MG63 (cell line): ENCODE measurements around the gene HOXA6. TPM values are rescaled to one million over a fixed set of nuclear protein-coding genes. Genes with fewer than 3 reads are reported as not detected.
A peak's percentile ranks its signal among the peaks of the same experiment; 100 is the strongest.

Experiments used
- DNase-seq: peaks from one replicate; pipeline ENCODE4 v3.0.0-alpha.2; 2020
- H3K27me3 ChIP-seq: fragments of 250-450 bp; sonication (Bioruptor Pico); 2 replicates; pipeline ENCODE4 v1.5.1; 2020; ENCODE audit warnings: mild to moderate bottlenecking, moderate library complexity
- H3K36me3 ChIP-seq: fragments of 250-450 bp; sonication (Bioruptor Pico); 2 replicates; pipeline ENCODE4 v1.5.1; 2020; ENCODE audit warnings: mild to moderate bottlenecking, moderate library complexity
- H3K4me3 ChIP-seq: fragments of 250-450 bp; sonication (Bioruptor Pico); 2 replicates; pipeline ENCODE4 v1.5.1; 2020; ENCODE audit warnings: mild to moderate bottlenecking, moderate library complexity
- H3K9me3 ChIP-seq: fragments of 250-450 bp; sonication (Bioruptor Pico); 2 replicates; pipeline ENCODE4 v1.5.1; 2020; ENCODE audit warnings: mild to moderate bottlenecking, moderate library complexity
- total RNA-seq: library from RNA; depleted of rRNA; stranded (reverse); fragments of >200 nt; shearing (Covaris generic); gene quantifications from 2 replicates; pipeline ENCODE4 v1.2.3, GENCODE V29; 2014; ENCODE audit warnings: low replicate concordance

The HOXA6 gene
- total RNA-seq, 1 experiment from 2014 or later, result 0.82 TPM

DNA sequence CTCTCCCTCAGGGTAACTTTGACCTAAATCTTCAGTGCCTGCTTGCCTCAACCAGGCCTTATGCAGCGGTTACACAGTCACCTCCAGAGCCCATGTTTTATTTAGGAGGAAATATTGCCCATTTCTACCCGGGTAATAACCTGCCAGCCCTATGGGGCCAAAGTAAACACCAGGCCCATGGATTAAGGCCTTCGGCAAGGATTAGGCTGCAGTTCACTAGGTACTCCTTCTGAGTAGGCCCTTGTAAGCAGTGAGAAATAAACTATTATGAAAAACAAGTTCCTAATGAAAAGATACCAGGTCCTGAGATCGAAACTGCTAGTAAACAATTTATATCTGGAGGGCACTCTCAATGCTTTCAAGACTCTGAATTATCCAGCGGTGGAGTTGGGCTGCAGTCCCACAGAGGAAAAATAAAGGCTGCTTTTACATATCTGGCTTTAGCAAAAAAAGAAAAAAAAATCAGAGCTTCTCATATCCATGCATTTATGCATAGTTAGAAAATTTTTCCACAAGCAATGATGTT, 30.3 kb upstream of the HOXA6 start:
- peak; percentile 49 for DNase-seq
- H3K36me3 ChIP-seq, result peaks cover 10% of the 10 kb centered on the region
- no peaks in the 10 kb centered on the region for H3K27me3 ChIP-seq
- H3K4me3 ChIP-seq, result peak overlapping the region; percentile 51
- no peaks in the 10 kb centered on the region for H3K9me3 ChIP-seq

DNA sequence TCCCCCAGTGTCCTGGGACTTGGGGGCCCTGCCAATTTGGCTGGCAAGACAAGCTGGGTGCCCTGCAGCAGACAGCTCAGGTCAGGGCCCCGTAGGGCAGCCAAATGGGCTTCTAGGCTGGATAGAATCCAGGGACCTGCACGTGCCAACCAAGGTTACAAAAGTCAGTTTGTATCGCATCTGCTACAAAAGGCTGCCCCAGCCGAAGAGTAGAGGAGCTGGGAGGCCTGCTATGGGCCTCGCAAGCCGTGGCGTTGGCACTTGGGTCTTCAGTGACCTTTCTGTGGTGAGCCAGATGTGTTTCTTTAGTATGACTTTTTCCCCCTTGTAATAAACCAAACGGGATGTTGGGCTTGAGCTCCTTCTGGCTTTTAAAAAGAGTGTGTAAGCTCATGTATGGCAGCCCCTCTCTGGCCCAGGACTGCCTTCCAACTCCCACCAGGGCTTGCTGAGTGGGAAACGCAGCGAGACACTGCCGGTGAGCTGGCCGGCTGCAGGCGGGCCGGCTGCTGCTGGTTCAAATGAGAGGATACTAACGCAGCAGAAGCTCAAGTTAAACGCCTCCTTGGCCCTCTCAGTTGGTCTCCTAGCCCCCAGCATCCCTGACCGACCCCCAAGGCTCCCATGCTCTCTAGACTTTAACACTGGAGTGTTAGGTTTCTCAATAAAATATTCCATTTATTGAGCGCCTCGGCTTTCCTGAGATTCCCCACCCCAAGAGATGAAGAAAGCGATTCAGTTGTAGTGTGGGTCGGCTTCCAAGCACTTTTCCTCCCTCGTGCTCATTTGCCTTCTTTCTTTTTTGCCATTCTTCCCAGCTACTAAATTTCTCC, 29.6 kb upstream of the HOXA6 start:
- no peaks in the 10 kb centered on the region for H3K27me3 ChIP-seq
- peaks cover 10% of the 10 kb centered on the region for H3K36me3 ChIP-seq
- no peaks in the 10 kb centered on the region for H3K9me3 ChIP-seq
- H3K4me3 ChIP-seq, result peak overlapping the region; percentile 51
- DNase-seq, result peak; percentile 50

GRCh38 chr7:27176524-27176845, 28.9 kb upstream of the HOXA6 start:
- peak overlapping the region; percentile 51; the same call in 1 of the 2 replicates for H3K4me3 ChIP-seq
- DNase-seq, result no peak
- H3K36me3 ChIP-seq, result peaks cover 15% of the 10 kb centered on the region
- no peaks in the 10 kb centered on the region for H3K9me3 ChIP-seq
- H3K27me3 ChIP-seq, result no peaks in the 10 kb centered on the region

GRCh38 chr7:27175626-27176523, 28.3 kb upstream of the HOXA6 start:
- peak; percentile 54 for DNase-seq
- Histone ChIP-seq H3K36me3 (peaks cover 21% of the 10 kb centered on the region), H3K9me3 (no peaks in the 10 kb centered on the region), H3K4me3 (peak overlapping the region; percentile 20; the same call in 1 of the 2 replicates), H3K27me3 (no peaks in the 10 kb centered on the region)

DNA sequence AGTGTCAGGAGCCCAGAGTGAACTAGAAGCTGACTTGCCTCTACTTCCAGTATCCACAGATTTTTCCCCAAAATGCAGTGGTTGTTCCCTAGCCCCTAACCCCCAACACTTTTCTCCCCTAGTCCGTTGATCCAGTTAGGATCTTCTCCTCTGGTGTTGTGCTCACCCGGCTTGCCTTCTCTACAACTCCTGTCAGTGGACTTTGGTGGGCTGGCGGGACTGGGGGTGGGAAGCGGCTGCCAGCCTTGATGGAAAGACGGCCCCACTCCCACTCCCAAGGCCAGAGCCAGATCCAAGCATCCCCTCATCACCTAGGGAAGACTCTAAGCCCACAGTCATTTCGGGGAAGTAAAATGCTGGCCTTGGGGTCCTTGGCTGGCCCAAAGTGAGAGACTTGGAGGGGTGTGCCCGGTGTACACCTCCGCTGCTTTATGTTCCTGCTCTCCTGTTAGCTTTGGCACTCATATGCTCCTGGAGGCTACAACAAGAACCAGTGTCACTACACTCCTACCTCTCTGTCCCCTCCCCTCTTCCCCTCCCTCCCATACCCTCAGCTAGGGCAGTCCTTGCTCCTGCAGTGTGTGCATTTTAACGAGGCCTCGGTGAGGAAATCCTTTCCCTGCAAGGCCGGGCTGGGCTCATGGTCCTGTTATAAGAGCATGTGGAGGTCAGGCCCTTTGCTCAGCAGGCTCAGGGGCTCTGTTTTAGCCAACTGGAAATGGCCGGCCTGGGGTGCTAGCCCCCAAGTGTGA, 27.5 kb upstream of the HOXA6 start:
- Histone ChIP-seq H3K27me3 (no peaks in the 10 kb centered on the region), H3K36me3 (peaks cover 25% of the 10 kb centered on the region), H3K9me3 (no peaks in the 10 kb centered on the region), H3K4me3 (0 out of 2 replicates have a peak overlapping the region, but pooled peaks have one; percentile 20)
- DNase-seq, result peak; percentile 59

- peak; percentile 70 for DNase-seq
- no peaks in the 10 kb centered on the region for H3K27me3 ChIP-seq
- H3K4me3 ChIP-seq, result peak within 1 kb of the TSS; percentile 62
Observed at GRCh38 chr7:27173956-27174873, 26.6 kb upstream of the HOXA6 start, which contains the start of gene HOXA10. TSS of gene HOXA10 (minus strand) at chr7:27174320. CDS start at chr7:27174306, 14 bp downstream.

DNA sequence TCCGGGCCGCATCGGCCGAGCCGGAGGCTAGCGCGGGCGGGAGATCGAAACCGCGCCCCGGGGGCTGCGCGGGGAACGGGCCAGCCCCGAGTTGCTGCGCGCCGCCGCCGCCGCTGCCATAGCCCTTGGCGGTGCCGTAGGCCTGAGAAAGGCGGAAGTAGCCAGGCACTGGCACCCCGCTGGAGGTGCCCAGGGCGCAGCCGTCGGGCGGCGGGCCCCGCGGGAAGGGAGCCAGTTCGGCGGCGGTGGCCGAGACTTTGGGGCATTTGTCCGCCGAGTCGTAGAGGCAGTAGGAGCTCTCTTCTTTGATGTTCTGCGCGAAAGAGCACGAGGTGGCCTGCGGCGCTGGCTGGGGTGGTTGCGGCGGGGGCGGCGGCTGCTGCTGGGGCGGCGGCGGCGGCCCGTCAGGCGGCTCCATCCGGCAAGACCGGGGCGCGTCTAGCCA, 26.0 kb upstream of the HOXA6 start:
- Histone ChIP-seq H3K36me3 (peaks cover 31% of the 10 kb centered on the region), H3K27me3 (no peaks in the 10 kb centered on the region), H3K9me3 (no peaks in the 10 kb centered on the region), H3K4me3 (peak overlapping the region; percentile 62)
- DNase-seq, result peak; percentile 68

More at GRCh38 chr7:27173956-27174873, 26.6 kb upstream of the HOXA6 start, which contains the start of gene HOXA10:
- Histone ChIP-seq H3K36me3 (peaks cover 25% of the 10 kb centered on the region), H3K9me3 (no peaks in the 10 kb centered on the region)

DNA sequence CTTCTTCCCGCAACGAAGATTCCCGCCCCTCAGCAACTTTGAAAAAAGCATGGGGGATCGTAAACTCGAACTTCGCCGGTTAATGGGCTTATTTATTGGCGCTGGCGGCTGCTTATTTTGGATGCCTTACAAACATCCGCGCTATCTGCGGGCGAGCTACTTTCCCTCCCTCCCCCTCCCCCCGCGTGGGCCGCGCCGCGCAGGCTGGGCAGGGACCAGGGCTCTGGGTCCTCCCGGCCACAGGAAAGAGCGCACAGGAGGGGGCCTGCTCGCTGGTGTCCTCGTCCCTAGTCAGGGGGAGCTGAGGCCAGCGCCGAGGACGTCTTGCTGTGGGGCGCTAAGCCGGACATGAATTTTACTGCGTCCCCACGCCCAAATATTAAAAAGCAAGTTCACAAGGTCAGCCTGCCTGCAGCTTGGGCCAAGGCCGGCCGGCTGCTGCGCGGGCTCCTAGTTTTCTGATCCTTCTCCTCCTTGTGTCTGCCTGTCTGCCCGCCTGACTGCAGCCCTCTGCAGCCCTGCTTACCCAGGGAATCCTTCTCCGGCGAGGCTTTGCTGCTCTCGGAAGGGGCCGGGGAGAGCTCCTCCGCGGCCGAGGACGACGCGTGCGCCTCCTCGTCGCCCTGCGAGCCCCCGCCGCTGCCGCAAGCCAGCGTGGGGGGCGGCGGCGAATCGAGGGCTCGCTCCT, 25.4 kb upstream of the HOXA6 start:
- no peaks in the 10 kb centered on the region for H3K27me3 ChIP-seq
- peak overlapping the region; percentile 62 for H3K4me3 ChIP-seq
- peaks cover 32% of the 10 kb centered on the region for H3K36me3 ChIP-seq
- H3K9me3 ChIP-seq, result no peaks in the 10 kb centered on the region
- peak; percentile 95 for DNase-seq

DNA sequence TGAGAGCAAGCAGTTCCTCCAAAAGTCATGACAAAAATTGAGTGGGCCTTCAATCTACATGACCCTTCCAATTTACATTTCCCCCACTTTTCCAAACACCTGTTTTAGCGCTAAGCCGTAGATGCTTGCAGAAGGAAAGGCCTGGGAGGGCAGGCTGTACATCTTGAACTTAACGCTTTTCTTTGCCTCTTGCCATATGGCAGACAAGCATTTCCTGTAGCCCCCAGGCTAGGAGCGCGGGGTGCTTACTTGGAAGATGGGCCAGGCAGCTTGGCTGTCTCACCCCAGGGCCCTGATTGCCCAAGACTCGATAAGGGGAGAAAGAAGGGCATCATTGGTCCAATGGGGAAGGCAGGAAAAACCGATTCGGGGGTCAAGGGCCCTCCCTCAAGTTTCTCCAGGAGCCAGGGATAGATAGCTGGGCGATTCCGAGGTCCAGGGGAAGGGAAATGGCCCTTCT, 24.8 kb upstream of the HOXA6 start:
- no peaks in the 10 kb centered on the region for H3K9me3 ChIP-seq
- H3K4me3 ChIP-seq, result peak overlapping the region; percentile 62
- peak; percentile 74 for DNase-seq
- H3K36me3 ChIP-seq, result peaks cover 35% of the 10 kb centered on the region
- no peaks in the 10 kb centered on the region for H3K27me3 ChIP-seq

DNA sequence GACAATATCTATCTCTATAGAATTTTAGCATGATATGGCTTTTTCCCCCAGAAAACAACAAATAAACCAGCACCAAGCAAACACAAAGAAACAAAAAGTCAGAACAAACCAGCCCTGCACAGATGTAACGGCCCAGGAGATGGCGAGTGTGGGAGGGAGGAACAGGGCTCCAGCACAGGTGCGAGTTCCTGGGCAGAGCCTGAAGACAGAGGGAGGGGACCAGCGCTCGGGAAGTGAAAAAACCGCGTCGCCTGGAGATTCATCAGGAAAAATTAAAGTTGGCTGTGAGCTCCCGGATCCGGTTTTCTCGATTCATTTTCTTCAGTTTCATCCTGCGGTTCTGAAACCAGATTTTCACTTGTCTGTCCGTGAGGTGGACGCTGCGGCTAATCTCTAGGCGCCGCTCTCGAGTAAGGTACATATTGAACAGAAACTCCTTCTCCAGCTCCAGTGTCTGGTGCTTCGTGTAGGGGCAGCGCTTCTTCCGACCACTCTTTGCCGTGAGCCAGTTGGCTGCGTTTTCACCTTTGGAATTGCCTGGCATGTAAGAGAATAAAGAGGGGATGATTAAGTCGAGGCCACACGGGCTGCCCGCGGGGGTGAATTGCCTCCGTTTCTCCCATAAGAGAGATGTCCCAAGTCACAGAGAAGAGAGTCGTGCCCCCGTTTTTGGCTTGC, 24.2 kb upstream of the HOXA6 start:
- Histone ChIP-seq H3K27me3 (no peaks in the 10 kb centered on the region), H3K9me3 (no peaks in the 10 kb centered on the region), H3K4me3 (peak overlapping the region; percentile 62), H3K36me3 (peaks cover 34% of the 10 kb centered on the region)
- DNase-seq, result peak; percentile 39

- Histone ChIP-seq H3K27me3 (no peaks in the 10 kb centered on the region), H3K36me3 (peaks cover 31% of the 10 kb centered on the region), H3K4me3 (peak overlapping the region; percentile 62), H3K9me3 (no peaks in the 10 kb centered on the region)
- peak; percentile 73 for DNase-seq
Observed at GRCh38 chr7:27171325-27171636, 23.7 kb upstream of the HOXA6 start.

- Histone ChIP-seq H3K9me3 (no peaks in the 10 kb centered on the region), H3K27me3 (no peaks in the 10 kb centered on the region), H3K36me3 (peaks cover 31% of the 10 kb centered on the region), H3K4me3 (peak overlapping the region; percentile 62)
- no peak for DNase-seq
Observed at GRCh38 chr7:27170426-27171324, 23.1 kb upstream of the HOXA6 start.

DNA sequence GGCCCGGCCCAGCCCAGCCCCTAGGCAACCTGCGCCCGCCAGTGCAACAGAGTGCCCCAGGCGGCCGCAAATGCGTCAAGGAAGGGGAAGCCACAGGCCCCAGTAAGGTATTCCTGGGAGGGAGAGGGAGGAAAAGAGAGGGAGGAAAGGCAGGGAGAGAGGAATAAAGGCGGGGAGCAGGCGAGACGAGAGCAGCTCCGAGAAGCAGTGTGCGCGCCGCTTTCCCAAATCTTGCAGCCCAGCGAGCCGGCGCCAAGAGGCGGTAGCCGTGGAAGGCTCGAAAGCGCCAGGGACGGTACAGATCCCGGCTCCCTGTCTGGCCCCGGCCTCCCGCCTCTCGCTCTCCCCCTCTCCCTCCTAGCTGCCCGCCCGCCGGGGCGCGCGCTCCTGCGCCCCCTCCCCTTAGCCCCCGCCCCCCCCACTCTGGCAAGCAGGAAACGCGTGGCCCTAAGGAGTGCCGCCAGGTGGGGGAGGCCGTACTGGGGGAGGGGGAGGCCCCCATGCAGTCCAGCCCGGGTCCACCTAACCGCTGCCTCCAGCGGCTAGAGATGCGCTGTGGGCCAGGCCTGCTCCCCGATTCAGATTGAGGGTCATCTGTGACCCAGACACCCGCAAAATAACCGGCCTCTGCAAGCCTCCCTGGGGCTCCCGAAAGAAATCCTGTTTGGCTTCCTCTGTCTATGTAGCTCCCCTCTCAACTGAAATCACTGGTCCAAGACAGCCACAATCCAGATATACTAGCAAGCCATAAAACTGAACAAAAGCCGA, 22.3 kb upstream of the HOXA6 start:
- peak; percentile 69 for DNase-seq
- H3K4me3 ChIP-seq, result peak overlapping the region; percentile 62
- no peaks in the 10 kb centered on the region for H3K27me3 ChIP-seq
- H3K9me3 ChIP-seq, result no peaks in the 10 kb centered on the region
- H3K36me3 ChIP-seq, result peaks cover 35% of the 10 kb centered on the region
